Fibroblast of mammary gland (primary cell): ENCODE data around the gene PEX14.
A peak's percentile ranks its signal among the peaks of the same experiment; 100 is the strongest.

Experiments used
- DNase-seq: peaks from one replicate; pipeline ENCODE4 v3.0.0-alpha.2; 2010; ENCODE audit warnings: low read depth
- H3K4me3 ChIP-seq: 2 replicates; pipeline ENCODE4 v1.5.1; 2011; ENCODE audit warnings: low read depth, mild to moderate bottlenecking, low read length, moderate library complexity; ENCODE audit not compliant: control insufficient read depth
- CTCF ChIP-seq: conservative IDR thresholded peaks from 2 replicates; pipeline ENCODE4 v1.5.1; 2011; ENCODE audit warnings: low read depth, low read length, inconsistent platforms; ENCODE audit not compliant: control insufficient read depth, insufficient read depth

PEX14 gene

GRCh38 chr1:10556430-10557005 is 81.8 kb downstream of the PEX14 start:
- no peak for TF ChIP-seq CTCF
- DNase-seq = no peak
- no peak overlapping the region for H3K4me3 ChIP-seq

GRCh38 chr1:10557714-10558113 is 83.0 kb downstream of the PEX14 start:
- TF ChIP-seq CTCF = no peak
- H3K4me3 ChIP-seq = no peak overlapping the region
- no peak for DNase-seq

GRCh38 chr1:10559386-10559785 is 84.6 kb downstream of the PEX14 start:
- H3K4me3 ChIP-seq = no peak overlapping the region
- no peak for DNase-seq
- TF ChIP-seq CTCF = no peak

GRCh38 chr1:10561497-10561896 is 86.7 kb downstream of the PEX14 start:
- peak; percentile 44 for DNase-seq
- TF ChIP-seq CTCF = no peak
- H3K4me3 ChIP-seq = no peak overlapping the region

GRCh38 chr1:10561955-10562354 is 87.2 kb downstream of the PEX14 start:
- no peak for DNase-seq
- peak; percentile 25 for TF ChIP-seq CTCF
- H3K4me3 ChIP-seq = no peak overlapping the region

- no peak overlapping the region for H3K4me3 ChIP-seq
- no peak for DNase-seq
- no peak for TF ChIP-seq CTCF
These were observed 89.3 kb downstream of the PEX14 start for GRCh38 chr1:10564063-10564462.

GRCh38 chr1:10569531-10569930 is 94.8 kb downstream of the PEX14 start:
- no peak for DNase-seq
- no peak overlapping the region for H3K4me3 ChIP-seq

More at GRCh38 chr1:10569531-10569930, 94.8 kb downstream of the PEX14 start:
- no peak for TF ChIP-seq CTCF
